Naive thymus-derived CD8-positive, alpha-beta T cell (primary cell): ENCODE data around the gene LYL1. TPM values are rescaled to one million over a fixed set of nuclear protein-coding genes. Genes with fewer than 3 reads are reported as not detected.
"Not testable (repeated sequence)": the region's sequence is repeated elsewhere in the genome, so short reads cannot be mapped to it uniquely, and the experiment has no call there.

Experiments used
- ATAC-seq, 2 donors: fragments of 150-1000 bp; cut with Tn5 transposase in 1 of 2; sonication (Bioruptor Pico), chemical (Tn5 transposase) in 1 of 2; 1 replicate in 1 of 2; 2 replicates in 1 of 2; pipeline ENCODE4 v1.10.0; 2021; ENCODE audit warnings: mild to moderate bottlenecking in 2 of 2, moderate library complexity in 2 of 2
- POLR2A ChIA-PET: fragments of 350-600 bp; sonication (Branson Sonifier 250); formaldehyde crosslinking; loops from one replicate; lab custom pipeline; 2021; ENCODE audit warnings: antibody characterized with exemption; lab: Charles Lee
- DNase-seq, 10 donors: peaks; one replicate each; pipeline versions ENCODE4 v3.0.0 to v3.0.0-alpha.2; 2020 to 2022
- H3K27ac Mint-ChIP-seq, 10 donors: one replicate each; pipeline ENCODE4 v1.8.0; 2020 to 2022; ENCODE audit warnings: mild to moderate bottlenecking in 10 of 10, mixed read lengths in 10 of 10, moderate library complexity in 4 of 10, inconsistent platforms in 1 of 10
- H3K27me3 Mint-ChIP-seq, 5 donors: one replicate each; pipeline ENCODE4 v1.8.0; 2021 to 2022; ENCODE audit warnings: mixed read lengths in 5 of 5
- H3K36me3 Mint-ChIP-seq, 3 donors: one replicate each; pipeline ENCODE4 v1.8.0; 2020 to 2022; ENCODE audit warnings: mixed read lengths in 3 of 3, mild to moderate bottlenecking in 2 of 3, inconsistent platforms in 1 of 3
- H3K4me1 Mint-ChIP-seq, 4 donors: one replicate each; pipeline ENCODE4 v1.8.0; 2021 to 2022; ENCODE audit warnings: mixed read lengths in 4 of 4
- H3K4me3 Mint-ChIP-seq, 10 donors: one replicate each; pipeline ENCODE4 v1.8.0; 2020 to 2022; ENCODE audit warnings: mild to moderate bottlenecking in 10 of 10, mixed read lengths in 10 of 10, moderate library complexity in 6 of 10, inconsistent platforms in 1 of 10
- H3K9me3 Mint-ChIP-seq, 9 donors: one replicate each; pipeline ENCODE4 v1.8.0; 2020 to 2022; ENCODE audit warnings: mixed read lengths in 9 of 9, mild to moderate bottlenecking in 3 of 9, inconsistent platforms in 1 of 9, moderate library complexity in 1 of 9
- polyA plus RNA-seq, 3 donors: library from polyadenylated mRNA; unstranded; fragments of 300-500 nt; fragmentation: Illumina TruSeq; gene quantifications; one replicate each; pipeline ENCODE4 v1.2.3, GENCODE V29; 2021
- total RNA-seq, 8 experiments: library from RNA in 2 of 8; stranded (reverse) in 2 of 8; gene quantifications; one replicate each; pipeline ENCODE4 v1.2.3 and lab custom pipeline; 2021 to 2026

Gene LYL1
- total RNA-seq: 1 to 10 TPM; 6.6 to 7.9 TPM
- 1 to 10 TPM in 2 of 3 donors, under 1 TPM in 1; 0.37 to 2.6 (median 1.3) TPM for polyA plus RNA-seq
- 0.42 to 3.3 (median 1.5) reads per million in 6 experiments for total RNA-seq (lab: John Stamatoyannopoulos, UW)

DNA sequence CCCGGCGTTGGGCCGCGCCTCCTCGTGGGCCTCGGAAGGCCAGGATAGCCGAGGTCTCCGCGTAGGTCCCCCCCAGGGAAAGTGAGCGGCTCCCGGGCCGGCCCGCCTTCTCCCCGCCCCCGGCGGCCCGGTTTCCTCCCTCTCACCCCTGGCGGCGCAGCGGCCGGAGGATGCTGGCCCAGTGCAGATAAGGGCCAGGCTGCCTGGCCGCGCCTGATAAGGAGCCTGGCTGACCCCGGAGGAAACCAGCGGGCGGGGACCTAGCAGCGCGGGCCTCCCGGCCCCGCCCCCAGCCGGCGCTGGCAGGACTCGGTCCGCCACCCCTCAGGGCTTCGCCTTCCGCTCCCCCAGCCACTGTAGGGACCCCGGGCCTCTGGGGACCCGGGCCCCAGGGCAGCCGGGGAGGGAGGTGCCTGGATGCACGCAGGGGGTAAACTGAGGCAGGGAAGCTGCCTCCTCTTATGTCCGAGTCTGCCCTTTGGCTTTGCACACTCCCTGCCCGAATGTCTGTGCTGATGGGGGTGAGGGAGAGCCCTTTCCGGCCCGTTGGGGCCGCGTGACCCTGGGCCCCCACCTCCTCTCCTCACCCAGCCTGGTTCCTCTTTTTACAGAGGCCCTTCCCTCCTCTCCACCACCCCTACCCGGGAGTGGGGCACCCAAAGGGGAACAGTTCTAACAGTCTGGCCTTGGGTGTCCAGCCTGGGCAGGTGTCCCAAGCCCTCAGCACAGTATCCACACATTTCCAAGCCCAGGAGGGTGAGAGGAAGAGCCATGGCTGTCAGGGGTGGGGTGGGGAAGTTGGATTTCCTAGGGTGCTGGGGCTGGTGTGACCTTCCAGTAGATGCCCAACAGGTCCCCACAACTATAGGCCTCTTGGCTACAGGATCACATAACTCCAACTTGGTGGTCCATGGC, at the start of gene LYL1:
LYL1 (minus strand) TSS at position 193 of the 915 bp plus-strand sequence. CDS start 1,687 bp downstream, outside the sequence.
- Mint-ChIP-seq H3K4me1 (peaks cover 19 to 65% (median 58%) of the 10 kb centered on the region in 4 donors), H3K4me3 (peak within 1 kb of the TSS; percentile 65 to 96 (median 82)), H3K27me3 (peaks cover 0 to 9% (median 0%) of the 10 kb centered on the region in 5 donors), H3K9me3 (no peaks in the 10 kb centered on the region), H3K36me3 (peaks cover 0 to 8% (median 2%) of the 10 kb centered on the region in 3 donors), H3K27ac (peak within 1 kb of the TSS in 8 of 10 donors; percentile 11 to 89 (median 82))
- ATAC-seq (peak in 1 of 2 donors; percentile 16), DNase-seq (no peak)
- POLR2A ChIA-PET: interaction anchor here (1.1 to 5.8 kb wide), 2 partner anchors 15 to 311 kb away, joined by 3 to 67 read pairs; partner anchors contain the start of genes JUNB, NACC1 and TRMT1

DNA sequence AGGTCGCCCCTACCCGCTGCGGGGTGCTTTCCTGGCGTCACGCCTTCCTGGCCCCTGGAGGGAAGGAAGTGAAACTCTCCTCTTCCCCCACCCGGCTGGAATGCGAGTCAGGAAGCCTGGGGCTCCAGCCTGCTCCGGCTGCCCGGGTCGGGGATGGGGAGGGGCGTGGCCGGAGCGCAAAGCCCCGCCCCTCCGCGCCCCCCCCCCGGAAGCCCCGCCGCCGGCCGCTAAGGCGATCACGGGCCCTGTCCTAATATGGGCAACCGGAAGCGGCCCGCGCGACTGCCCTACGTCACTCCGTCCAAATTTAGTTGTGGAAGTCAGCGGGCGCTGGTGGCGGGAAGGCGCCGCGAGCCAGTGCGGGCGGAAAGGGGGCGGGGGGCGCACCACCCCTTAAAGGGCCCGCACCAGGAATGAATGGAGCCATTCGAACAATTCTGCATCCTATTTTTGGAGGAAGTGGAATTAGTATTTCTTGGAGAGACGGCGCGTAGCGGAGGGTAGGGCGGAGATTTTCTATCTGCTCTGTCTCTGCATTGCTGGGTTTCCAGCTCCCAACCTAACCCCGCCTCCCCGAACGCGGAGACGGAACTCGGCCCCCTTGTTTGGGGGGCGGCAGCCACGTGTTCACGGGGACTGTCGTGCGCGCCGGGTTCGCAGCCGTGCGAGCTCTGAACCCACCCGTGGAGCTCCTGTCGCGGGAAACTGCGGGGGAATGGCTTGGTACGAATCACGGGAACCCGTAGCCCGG, 49.1 kb upstream of the LYL1 start:
- Mint-ChIP-seq H3K27me3 (peaks cover 0 to 3% (median 0%) of the 10 kb centered on the region in 5 donors), H3K27ac (peak overlapping the region; percentile 99 to 100 (median 99)), H3K36me3 (peaks cover 11 to 20% (median 19%) of the 10 kb centered on the region in 3 donors), H3K4me3 (peak overlapping the region; percentile 93 to 99 (median 98)), H3K9me3 (peaks cover 0 to 8% (median 0%) of the 10 kb centered on the region in 9 donors), H3K4me1 (peaks cover 33 to 56% (median 37%) of the 10 kb centered on the region in 4 donors)
- POLR2A ChIA-PET: interaction anchor here (0.6 to 13.4 kb wide), 25 partner anchors 21 to 1367 kb away, joined by 3 to 918 read pairs (median 6); partner anchors contain the start of genes ADGRE5, GCDH, JUNB and NACC1
- peak; percentile 54 to 59 for ATAC-seq
- peak; percentile 93 to 98 (median 95) for DNase-seq

DNA sequence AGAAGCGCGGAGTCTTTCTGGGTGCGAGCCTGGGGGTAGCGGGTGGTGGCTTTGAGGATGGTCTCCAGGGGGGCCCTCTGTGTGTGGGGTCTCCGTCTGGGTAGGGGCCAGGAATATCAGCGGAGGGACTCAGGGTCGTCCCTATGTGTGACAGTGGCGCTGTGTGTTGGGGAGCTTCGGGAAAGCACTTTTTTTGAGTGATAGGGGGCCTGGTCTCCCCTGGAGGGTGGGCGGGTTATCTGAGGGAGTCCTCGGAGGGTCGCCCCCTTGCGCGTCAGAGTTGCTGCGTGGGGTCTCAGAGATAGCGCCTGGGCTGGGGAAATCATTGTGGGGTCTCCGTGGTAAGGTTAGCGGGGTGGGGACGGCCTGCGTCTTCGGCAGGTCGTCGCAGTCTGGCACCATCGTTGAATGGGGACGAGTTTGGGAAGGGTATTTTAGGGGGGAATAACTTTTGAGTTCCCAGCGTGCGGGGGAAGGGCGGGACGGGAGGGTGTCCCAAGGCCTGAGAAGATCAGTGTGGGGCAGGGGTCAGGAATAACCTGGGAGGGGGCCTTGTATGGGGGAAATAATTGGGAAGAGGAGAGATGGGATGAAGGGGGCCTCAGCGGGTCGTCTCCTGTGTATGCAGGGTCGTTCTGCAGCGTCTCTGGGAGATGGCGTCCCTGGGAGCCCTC, 48.4 kb upstream of the LYL1 start:
- peak; percentile 8 to 11 for ATAC-seq

DNA sequence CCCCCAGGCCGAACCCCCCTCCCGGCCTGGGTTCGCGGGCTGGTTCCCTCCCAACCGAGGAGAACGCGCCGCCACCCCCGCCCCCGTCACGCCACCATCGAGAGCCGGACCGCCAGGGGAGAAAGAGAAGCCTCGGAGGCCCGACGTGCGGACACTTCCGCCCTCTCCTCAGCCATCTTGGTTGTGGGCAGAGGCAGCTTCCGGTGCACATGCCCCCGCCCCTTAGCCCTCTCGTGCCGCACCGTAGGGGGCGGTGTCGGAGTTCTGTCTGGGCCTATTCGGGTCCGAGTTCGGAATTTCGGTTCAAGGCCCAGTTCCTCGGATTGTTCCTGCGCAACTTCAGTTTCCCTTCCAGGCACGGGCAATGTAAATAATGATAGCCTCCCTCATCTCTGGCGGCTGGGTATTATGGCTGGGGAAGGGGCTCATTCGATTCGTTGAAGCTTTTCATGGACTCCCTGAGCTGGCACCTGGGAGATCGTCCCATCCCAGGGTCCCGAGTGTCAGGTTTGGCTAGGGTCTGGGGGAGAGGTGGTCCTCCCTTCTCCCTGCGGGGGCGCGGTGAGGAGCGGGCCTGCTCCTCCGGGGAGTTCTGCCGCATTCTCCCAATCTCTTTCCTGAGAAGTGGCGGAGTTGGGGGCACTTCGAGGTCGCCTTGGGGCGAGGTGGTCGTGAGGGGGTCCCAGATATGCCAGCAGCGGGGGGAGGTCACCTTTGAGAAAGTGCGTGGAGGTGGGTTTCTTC, 47.7 kb upstream of the LYL1 start, which contains the start of the genes IER2 and STX10:
IER2 (plus strand) TSS at position 225 of the 744 bp plus-strand sequence. CDS start 2,776 bp downstream, outside the sequence.
STX10 (minus strand) TSS at position 189 of the 744 bp plus-strand sequence. CDS start 202 bp downstream, outside the sequence.
- Mint-ChIP-seq H3K4me3 (peak within 1 kb of the TSS; percentile 93 to 99 (median 98)), H3K27me3 (peaks cover 0 to 3% (median 0%) of the 10 kb centered on the region in 5 donors), H3K9me3 (peaks cover 0 to 8% (median 0%) of the 10 kb centered on the region in 9 donors), H3K27ac (peak within 1 kb of the TSS; percentile 92 to 100 (median 98)), H3K36me3 (peaks cover 11 to 20% (median 19%) of the 10 kb centered on the region in 3 donors), H3K4me1 (peaks cover 23 to 44% (median 27%) of the 10 kb centered on the region in 4 donors)
- DNase-seq (peak; percentile 84 to 95 (median 91)), ATAC-seq (peak; percentile 54 to 60)
- POLR2A ChIA-PET: interaction anchor here (0.9 to 13.4 kb wide), 11 partner anchors 9 to 358 kb away, joined by 3 to 918 read pairs (median 6); partner anchors contain the start of gene NACC1

More for the DNA sequence above, 48.4 kb upstream of the LYL1 start:
- peak in 6 of 10 donors; percentile 12 to 48 (median 31) for DNase-seq
- Mint-ChIP-seq H3K27ac (peak overlapping the region; percentile 92 to 100 (median 98)), H3K4me3 (peak overlapping the region; percentile 93 to 99 (median 98)), H3K36me3 (peaks cover 11 to 20% (median 19%) of the 10 kb centered on the region in 3 donors), H3K4me1 (peaks cover 26 to 48% (median 30%) of the 10 kb centered on the region in 4 donors), H3K9me3 (peaks cover 0 to 8% (median 0%) of the 10 kb centered on the region in 9 donors), H3K27me3 (peaks cover 0 to 3% (median 0%) of the 10 kb centered on the region in 5 donors)
- POLR2A ChIA-PET: interaction anchor here (1.0 to 13.4 kb wide), 9 partner anchors 22 to 351 kb away, joined by 3 to 918 read pairs (median 6); partner anchors contain the start of gene NACC1

DNA sequence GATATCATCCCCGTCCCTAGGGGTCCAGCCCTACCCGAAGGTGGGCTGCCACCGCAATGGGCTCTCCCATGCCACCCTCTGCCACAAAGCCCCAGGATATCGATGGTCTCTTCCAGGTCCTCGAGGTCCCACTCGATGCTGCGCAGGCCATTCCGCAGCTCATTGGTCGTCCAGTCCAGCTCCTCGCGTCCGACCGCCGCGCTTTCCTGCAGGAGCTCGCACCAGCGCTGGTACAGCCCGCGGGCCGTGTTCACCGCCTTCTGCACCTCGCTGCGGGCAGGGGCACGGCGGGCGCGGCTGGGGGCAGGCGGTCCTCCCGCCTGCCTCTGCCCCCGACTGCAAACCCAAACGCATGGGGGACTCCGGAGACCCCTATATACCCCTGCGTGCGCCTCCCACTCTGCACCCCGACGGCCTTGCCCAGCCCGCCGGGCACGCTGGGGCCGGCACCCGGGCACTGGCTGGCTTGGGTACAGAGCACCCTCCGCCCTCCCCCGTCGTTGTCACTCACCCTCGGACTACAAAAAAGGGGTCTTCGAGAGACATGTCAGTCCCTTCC, 47.0 kb upstream of the LYL1 start:
- ATAC-seq: peak; percentile 1 to 11
- Mint-ChIP-seq H3K4me1 (peaks cover 22 to 44% (median 25%) of the 10 kb centered on the region in 4 donors), H3K4me3 (peak overlapping the region; percentile 93 to 99 (median 98)), H3K36me3 (peaks cover 9 to 19% (median 14%) of the 10 kb centered on the region in 3 donors), H3K27me3 (peaks cover 0 to 3% (median 0%) of the 10 kb centered on the region in 5 donors), H3K27ac (peak overlapping the region; percentile 60 to 100 (median 98)), H3K9me3 (peaks cover 0 to 8% (median 0%) of the 10 kb centered on the region in 9 donors)
- POLR2A ChIA-PET: interaction anchor here (0.9 to 13.4 kb wide), 11 partner anchors 8 to 357 kb away, joined by 3 to 918 read pairs (median 6); partner anchors contain the start of gene NACC1
- DNase-seq: peak in 2 of 10 donors; percentile 11 to 36

DNA sequence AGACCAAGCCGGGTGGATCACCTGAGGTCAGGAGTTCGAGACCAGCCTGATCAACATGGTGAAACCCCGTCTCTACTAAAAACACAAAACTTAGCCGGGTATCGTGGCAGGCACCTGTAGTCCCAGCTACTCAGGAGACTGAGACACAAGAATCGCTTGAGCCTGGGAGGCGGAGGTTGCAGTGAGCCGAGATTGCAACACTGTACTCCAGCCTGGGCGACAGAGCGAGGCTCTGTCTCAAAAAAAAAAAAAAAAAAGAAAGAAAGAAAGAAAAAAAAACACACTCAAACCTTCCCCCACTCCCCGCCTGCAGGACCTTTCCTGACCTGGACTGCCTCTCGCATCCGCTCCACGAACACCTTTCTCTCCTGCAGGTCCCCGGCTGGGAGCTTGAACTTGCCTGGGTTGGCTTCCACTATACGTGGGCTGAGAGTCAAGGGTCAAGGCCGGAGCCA, 46.5 kb upstream of the LYL1 start:
- peak overlapping the region; percentile 2 to 89 (median 60) for H3K27ac Mint-ChIP-seq
- not testable (repeated sequence) for H3K27me3 Mint-ChIP-seq, H3K9me3 Mint-ChIP-seq, ATAC-seq
- H3K36me3 Mint-ChIP-seq: peaks cover 4 to 14% (median 9%) of the 10 kb centered on the region in 3 donors
- POLR2A ChIA-PET: interaction anchor here (0.6 to 13.4 kb wide), 5 partner anchors 23 to 126 kb away, joined by 3 to 918 read pairs (median 5); no protein-coding TSS in a partner anchor
- peak in 1 of 10 donors; percentile 10 for DNase-seq
- peaks cover 22 to 44% (median 26%) of the 10 kb centered on the region in 4 donors for H3K4me1 Mint-ChIP-seq
- H3K4me3 Mint-ChIP-seq: peak overlapping the region; percentile 88 to 99 (median 98)

DNA sequence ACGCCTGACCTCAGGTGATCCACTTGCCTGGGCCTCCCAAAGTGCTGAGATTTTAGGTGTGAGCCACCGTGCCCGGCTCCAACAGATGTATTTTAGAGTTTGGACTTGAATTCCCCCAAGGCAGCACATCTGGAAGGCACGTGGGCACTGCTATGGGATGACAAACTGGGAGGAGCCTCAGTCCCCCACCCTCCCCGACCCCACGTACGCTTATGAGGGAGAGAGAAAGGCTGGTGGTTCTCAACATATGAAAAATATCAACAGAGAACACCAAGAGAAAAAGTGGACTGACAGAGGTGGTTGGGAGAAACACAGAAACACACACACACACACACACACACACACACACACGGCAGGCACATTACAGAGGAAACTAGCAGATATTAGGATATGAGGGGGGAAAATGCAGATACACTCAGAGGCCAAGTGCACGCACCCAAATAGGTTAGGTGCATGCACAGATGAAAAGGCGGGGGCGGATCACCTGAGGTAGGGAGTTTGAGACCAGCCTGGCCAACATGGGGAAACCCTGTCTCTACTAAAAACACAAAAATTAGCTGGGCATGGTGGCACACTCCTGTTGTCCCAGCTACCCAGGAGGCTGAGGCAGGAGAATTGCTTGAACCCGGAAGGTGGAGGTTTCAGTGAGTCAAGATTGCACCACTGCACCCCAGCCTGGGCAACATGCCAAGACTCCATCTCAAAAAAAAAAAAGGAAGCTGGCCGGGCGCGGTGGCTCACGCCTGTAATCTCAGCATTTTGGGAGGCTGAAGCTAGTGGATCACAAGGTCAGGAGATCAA, 44.3 kb upstream of the LYL1 start:
- ATAC-seq: no peak
- Mint-ChIP-seq H3K4me1 (peaks cover 16 to 33% (median 24%) of the 10 kb centered on the region in 4 donors), H3K27me3 (no peaks in the 10 kb centered on the region), H3K36me3 (peaks cover 0 to 10% (median 2%) of the 10 kb centered on the region in 3 donors), H3K9me3 (peaks cover 0 to 2% (median 0%) of the 10 kb centered on the region in 9 donors), H3K4me3 (peak overlapping the region in 2 of 10 donors; percentile 43 to 45), H3K27ac (peak overlapping the region in 2 of 10 donors; percentile 18 to 21)
- POLR2A ChIA-PET: interaction anchor here (0.7 to 13.4 kb wide), 3 partner anchors 9 to 89 kb away, joined by 5 to 918 read pairs (median 8); no protein-coding TSS in a partner anchor
- no peak for DNase-seq

DNA sequence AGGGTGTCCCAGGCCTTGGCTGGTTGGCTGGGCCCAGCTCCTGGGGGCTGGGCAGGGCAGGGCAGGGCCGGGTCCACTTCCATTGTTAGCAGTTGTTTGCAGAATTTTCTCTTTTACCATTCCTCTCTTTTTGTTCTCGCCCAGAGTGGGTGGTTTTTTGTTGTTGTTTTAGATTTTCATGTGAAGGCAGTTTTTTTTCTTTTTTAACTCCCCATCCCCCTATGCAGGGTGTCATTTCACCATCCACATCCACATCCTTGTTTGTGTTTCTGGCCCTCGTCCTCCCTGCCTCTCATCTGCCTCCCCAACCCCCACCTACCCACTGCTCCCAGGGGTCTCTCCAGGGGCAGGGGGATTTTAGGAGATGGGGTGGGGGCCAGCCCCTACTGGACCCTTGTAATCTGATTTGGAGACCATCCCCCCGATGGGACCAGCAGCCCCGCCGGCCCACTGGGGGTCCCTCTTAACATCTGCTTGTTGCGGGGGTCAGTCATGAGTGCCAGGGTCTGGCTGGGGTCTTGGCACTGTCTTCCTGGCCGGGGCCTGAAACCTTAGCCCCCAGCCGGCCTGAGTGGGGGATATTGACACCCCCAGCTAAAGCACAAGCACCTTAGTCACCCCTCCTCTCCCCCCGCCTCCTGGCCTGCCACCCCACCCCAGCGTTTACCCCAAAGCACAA, 37.1 kb upstream of the LYL1 start:
- Mint-ChIP-seq H3K27me3 (no peaks in the 10 kb centered on the region), H3K4me1 (peaks cover 0 to 5% (median under 1%) of the 10 kb centered on the region in 4 donors), H3K27ac (peak overlapping the region in 1 of 10 donors; percentile 63), H3K36me3 (peaks cover 0 to 37% (median 2%) of the 10 kb centered on the region in 3 donors), H3K9me3 (no peaks in the 10 kb centered on the region), H3K4me3 (no peak overlapping the region)
- ATAC-seq (no peak), DNase-seq (no peak)
- POLR2A ChIA-PET: no interaction called here

DNA sequence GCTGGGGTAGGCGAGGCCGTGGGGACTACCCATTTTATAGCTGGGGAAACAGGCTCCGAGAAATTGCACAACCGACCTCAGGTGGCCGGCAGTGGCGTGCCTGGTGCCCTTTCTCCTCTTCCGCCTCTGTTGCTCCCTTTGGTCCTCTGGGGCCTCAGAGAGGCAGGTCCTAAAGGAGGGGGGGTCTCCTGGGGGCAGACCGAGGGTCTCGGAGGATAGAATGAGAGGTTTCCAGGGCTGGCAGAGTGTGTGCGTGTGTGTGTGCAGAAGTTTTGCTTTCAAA, 36.2 kb upstream of the LYL1 start:
- no peak overlapping the region for H3K4me3 Mint-ChIP-seq
- H3K27ac Mint-ChIP-seq: no peak overlapping the region
- POLR2A ChIA-PET: no interaction called here
- DNase-seq (no peak), ATAC-seq (no peak)
- peaks cover 0 to 38% (median under 1%) of the 10 kb centered on the region in 3 donors for H3K36me3 Mint-ChIP-seq
- peaks cover 0 to 5% (median 2%) of the 10 kb centered on the region in 4 donors for H3K4me1 Mint-ChIP-seq
- H3K9me3 Mint-ChIP-seq: no peaks in the 10 kb centered on the region
- H3K27me3 Mint-ChIP-seq: no peaks in the 10 kb centered on the region
